ENCODE measurements around the gene RAB11FIP4.

GRCh38 chr17:31549121-31549524 is 157.6 kb downstream of the RAB11FIP4 start:
- no peak for TF ChIP-seq CTCF (IDR thresholded peaks at IDR 0.05)
- TF ChIP-seq EZH2 (IDR thresholded peaks at IDR 0.05; ENCODE audit: borderline replicate concordance, insufficient read depth, low read depth, low read length, poor library complexity, severe bottlenecking): no peak
